Hepatocyte (in vitro differentiated cells): Measurements from ENCODE around the gene KCNK3. TPM values are rescaled to one million over a fixed set of nuclear protein-coding genes. Genes with fewer than 3 reads are reported as not detected.

Experiments
- DNase-seq: peaks from one replicate; pipeline ENCODE4 v3.0.0-alpha.2; 2016; ENCODE audit warnings: low spot score
- H2AFZ ChIP-seq: fragments of 200-600 bp; sonication (generic); 2 replicates; pipeline ENCODE4 v1.6.0; 2016; ENCODE audit warnings: antibody characterized with exemption, mild to moderate bottlenecking
- H3K27ac ChIP-seq: fragments of 200-600 bp; sonication (generic); 2 replicates; pipeline ENCODE4 v1.5.1; 2016; ENCODE audit warnings: mild to moderate bottlenecking
- H3K27me3 ChIP-seq: fragments of 200-600 bp; sonication (generic); 2 replicates; pipeline ENCODE4 v1.6.1; 2016
- H3K36me3 ChIP-seq: fragments of 200-600 bp; sonication (generic); replicated peaks from 2 replicates; pipeline ENCODE4 v1.5.1; 2016; ENCODE audit warnings: low read depth; ENCODE audit not compliant: insufficient read depth
- H3K4me1 ChIP-seq: fragments of 200-600 bp; sonication (generic); 2 replicates; pipeline ENCODE4 v1.5.1; 2016; ENCODE audit warnings: mild to moderate bottlenecking, moderate library complexity; ENCODE audit not compliant: insufficient read depth
- H3K4me2 ChIP-seq: fragments of 200-600 bp; sonication (generic); 2 replicates; pipeline ENCODE4 v1.6.0; 2016
- H3K4me3 ChIP-seq: fragments of 200-600 bp; sonication (generic); 2 replicates; pipeline ENCODE4 v1.5.1; 2016; ENCODE audit warnings: mild to moderate bottlenecking
- H3K79me2 ChIP-seq: fragments of 200-600 bp; sonication (generic); 2 replicates; pipeline ENCODE4 v1.6.0; 2017; ENCODE audit warnings: mild to moderate bottlenecking
- H3K9me2 ChIP-seq: fragments of 200-600 bp; sonication (generic); replicated peaks from 2 replicates; pipeline ENCODE4 v1.6.0; 2017; ENCODE audit warnings: mild to moderate bottlenecking; ENCODE audit not compliant: insufficient read depth
- H3K9me3 ChIP-seq: fragments of 200-600 bp; sonication (generic); 2 replicates; pipeline ENCODE4 v1.5.1; 2016; ENCODE audit warnings: low read depth, mild to moderate bottlenecking
- H4K20me1 ChIP-seq: fragments of 200-600 bp; sonication (generic); 2 replicates; pipeline ENCODE4 v1.6.0; 2016; ENCODE audit warnings: mild to moderate bottlenecking; ENCODE audit not compliant: insufficient read depth, poor library complexity, severe bottlenecking
- EZH2 ChIP-seq: fragments of 200-600 bp; sonication (generic); IDR thresholded peaks from 2 replicates; pipeline ENCODE4 v1.6.1; 2016; ENCODE audit warnings: antibody characterized with exemption, mild to moderate bottlenecking, borderline replicate concordance
- EZH2phosphoT487 ChIP-seq: fragments of 200-600 bp; sonication (generic); IDR thresholded peaks from one replicate; pipeline ENCODE4 v1.6.1; 2018; ENCODE audit warnings: antibody characterized with exemption, mild to moderate bottlenecking, low read depth, moderate library complexity; ENCODE audit not compliant: unreplicated experiment, severe bottlenecking
- WGBS: methylation state at CpG from one replicate; pipeline ENCODE4 v1.1.6; 2016; ENCODE audit warnings: low lambda C conversion rate; ENCODE audit errors: missing lambda C conversion rate; 5-methylcytosine and 5-hydroxymethylcytosine counted together
- polyA plus RNA-seq: library from polyadenylated mRNA; unstranded; fragments of >200 nt; fragmentation: Nextera tagmentation; extraction: Ambion mirVana; gene quantifications from 2 replicates; pipeline ENCODE4 v1.2.1, GENCODE V29; 2016
- total RNA-seq: library from RNA; depleted of rRNA; stranded (reverse); fragments of >200 nt; gene quantifications from 2 replicates; pipeline ENCODE4 v1.2.3, GENCODE V29; 2014
- TF ChIP-seq, protein P1 (sequence below): fragments of 200-600 bp; sonication (generic); IDR thresholded peaks from 2 replicates; pipeline ENCODE4 v1.5.1; 2016; ENCODE audit warnings: antibody characterized with exemption, mild to moderate bottlenecking; ENCODE audit not compliant: poor library complexity

The KCNK3 gene
- total and polyA plus RNA-seq, 2 experiments from 2014 or later = 8.2 to 9.4 TPM

DNA sequence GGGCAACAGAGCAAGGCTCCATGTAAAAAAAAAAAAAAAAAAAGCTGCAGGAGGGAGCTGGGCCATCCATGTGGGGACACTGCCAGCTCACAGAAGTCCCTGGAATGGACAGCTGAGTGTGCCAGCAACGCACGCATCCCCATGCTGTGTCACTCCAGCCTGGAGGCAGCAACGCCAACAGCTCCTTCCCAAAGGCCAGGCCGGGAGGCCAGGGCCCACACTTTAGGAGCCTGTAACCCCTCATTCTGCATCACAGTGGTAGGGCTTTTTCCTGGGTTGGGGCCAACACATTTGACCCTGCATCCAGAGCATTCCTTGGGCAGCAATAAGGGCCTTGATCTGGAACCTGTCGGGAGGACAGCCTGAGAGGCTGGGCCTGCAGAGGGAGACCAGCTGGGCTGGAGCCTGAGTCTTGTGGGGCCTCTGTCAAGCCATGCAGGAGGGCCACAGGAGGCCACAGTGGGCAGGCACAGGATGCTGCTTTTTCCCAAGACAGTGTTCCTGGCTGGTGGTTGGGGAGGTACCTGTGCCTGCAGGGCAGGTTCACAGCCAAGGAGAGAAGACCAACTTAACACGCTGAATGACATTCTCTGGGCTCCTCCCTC is 16.8 kb upstream of the KCNK3 start:
- no peaks in the 10 kb centered on the region for H4K20me1 ChIP-seq
- no peaks in the 10 kb centered on the region for H3K4me1 ChIP-seq
- no peak overlapping the region for H3K4me2 ChIP-seq
- no peaks in the 10 kb centered on the region for H3K27me3 ChIP-seq
- no peaks in the 10 kb centered on the region for H3K79me2 ChIP-seq
- H3K9me3 ChIP-seq = no peaks in the 10 kb centered on the region
- WGBS = 93% methylated on average over 6 of the region's 6 CpGs
- no peak overlapping the region for H2AFZ ChIP-seq
- no peaks in the 10 kb centered on the region for H3K36me3 ChIP-seq
- TF ChIP-seq EZH2phosphoT487 = no peak
- no peak for TF ChIP-seq EZH2
- TF ChIP-seq, protein P1, sequence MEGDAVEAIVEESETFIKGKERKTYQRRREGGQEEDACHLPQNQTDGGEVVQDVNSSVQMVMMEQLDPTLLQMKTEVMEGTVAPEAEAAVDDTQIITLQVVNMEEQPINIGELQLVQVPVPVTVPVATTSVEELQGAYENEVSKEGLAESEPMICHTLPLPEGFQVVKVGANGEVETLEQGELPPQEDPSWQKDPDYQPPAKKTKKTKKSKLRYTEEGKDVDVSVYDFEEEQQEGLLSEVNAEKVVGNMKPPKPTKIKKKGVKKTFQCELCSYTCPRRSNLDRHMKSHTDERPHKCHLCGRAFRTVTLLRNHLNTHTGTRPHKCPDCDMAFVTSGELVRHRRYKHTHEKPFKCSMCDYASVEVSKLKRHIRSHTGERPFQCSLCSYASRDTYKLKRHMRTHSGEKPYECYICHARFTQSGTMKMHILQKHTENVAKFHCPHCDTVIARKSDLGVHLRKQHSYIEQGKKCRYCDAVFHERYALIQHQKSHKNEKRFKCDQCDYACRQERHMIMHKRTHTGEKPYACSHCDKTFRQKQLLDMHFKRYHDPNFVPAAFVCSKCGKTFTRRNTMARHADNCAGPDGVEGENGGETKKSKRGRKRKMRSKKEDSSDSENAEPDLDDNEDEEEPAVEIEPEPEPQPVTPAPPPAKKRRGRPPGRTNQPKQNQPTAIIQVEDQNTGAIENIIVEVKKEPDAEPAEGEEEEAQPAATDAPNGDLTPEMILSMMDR = no peak
- H3K27ac ChIP-seq = no peak overlapping the region
- DNase-seq = no peak
- H3K4me3 ChIP-seq = no peak overlapping the region
- H3K9me2 ChIP-seq = no peaks in the 10 kb centered on the region

DNA sequence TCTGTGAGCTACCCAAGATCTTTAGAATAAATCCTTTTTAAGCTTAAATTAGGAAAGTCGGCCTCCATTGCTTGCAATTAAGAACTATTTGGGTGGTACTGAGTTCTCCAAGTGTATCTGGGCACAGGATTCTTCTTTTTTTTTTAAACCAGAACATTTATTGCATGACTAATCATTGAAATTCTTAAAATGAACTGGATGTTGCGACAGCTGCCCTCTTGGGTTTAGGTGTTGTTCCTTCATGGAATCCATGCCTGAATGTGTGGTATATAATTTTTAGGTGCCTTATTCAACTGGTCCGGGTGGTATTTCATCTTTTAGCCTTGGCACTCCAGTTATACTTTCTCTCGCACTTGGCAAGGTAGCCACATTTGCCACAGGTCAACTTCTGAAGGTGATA is 14.5 kb upstream of the KCNK3 start:
- Histone ChIP-seq H3K27me3 (no peaks in the 10 kb centered on the region), H3K36me3 (no peaks in the 10 kb centered on the region), H3K9me2 (no peaks in the 10 kb centered on the region), H2AFZ (no peak overlapping the region), H4K20me1 (no peaks in the 10 kb centered on the region), H3K27ac (no peak overlapping the region), H3K4me3 (no peak overlapping the region), H3K4me2 (no peak overlapping the region), H3K79me2 (no peaks in the 10 kb centered on the region), H3K4me1 (no peaks in the 10 kb centered on the region), H3K9me3 (no peaks in the 10 kb centered on the region)
- no peak for DNase-seq
- TF ChIP-seq, protein P1 = no peak
- TF ChIP-seq EZH2 = no peak
- no peak for TF ChIP-seq EZH2phosphoT487
- WGBS = 95% methylated on average over 4 of the region's 4 CpGs

GRCh38 chr2:26679867-26680266 is 12.7 kb upstream of the KCNK3 start:
- Histone ChIP-seq H3K79me2 (no peaks in the 10 kb centered on the region), H3K27ac (no peak overlapping the region), H3K9me2 (no peaks in the 10 kb centered on the region), H3K4me1 (no peaks in the 10 kb centered on the region), H3K4me2 (no peak overlapping the region), H3K27me3 (no peaks in the 10 kb centered on the region), H4K20me1 (no peaks in the 10 kb centered on the region), H3K9me3 (no peaks in the 10 kb centered on the region), H2AFZ (no peak overlapping the region), H3K36me3 (no peaks in the 10 kb centered on the region), H3K4me3 (no peak overlapping the region)
- TF ChIP-seq, protein P1 = no peak
- TF ChIP-seq EZH2 (no peak), EZH2phosphoT487 (no peak)
- 89% methylated on average over 4 of the region's 4 CpGs for WGBS
- DNase-seq = no peak

- H4K20me1 ChIP-seq = no peaks in the 10 kb centered on the region
- no peak overlapping the region for H3K4me3 ChIP-seq
- H3K9me2 ChIP-seq = no peaks in the 10 kb centered on the region
- H3K27ac ChIP-seq = no peak overlapping the region
- no peaks in the 10 kb centered on the region for H3K79me2 ChIP-seq
- H3K36me3 ChIP-seq = no peaks in the 10 kb centered on the region
- H3K4me1 ChIP-seq = peaks cover 6% of the 10 kb centered on the region
- no peaks in the 10 kb centered on the region for H3K27me3 ChIP-seq
- no peak for DNase-seq
- no peak overlapping the region for H3K4me2 ChIP-seq
- TF ChIP-seq, protein P1 = no peak
- TF ChIP-seq EZH2 (no peak), EZH2phosphoT487 (no peak)
- no peak overlapping the region for H2AFZ ChIP-seq
- no peaks in the 10 kb centered on the region for H3K9me3 ChIP-seq
- WGBS = 87% methylated on average over 3 of the region's 3 CpGs
Observed at GRCh38 chr2:26681656-26682055, 10.9 kb upstream of the KCNK3 start.
